Common myeloid progenitor, CD34-positive (primary cell): ENCODE results near the gene GRID1.

ENCODE experiments used
- CTCF ChIA-PET: fragments of 350-600 bp; sonication (Branson Sonifier 250); formaldehyde crosslinking; loops from one replicate; lab custom pipeline; 2021; ENCODE audit warnings: antibody characterized with exemption; lab: Charles Lee
- POLR2A ChIA-PET: fragments of 350-600 bp; sonication (Branson Sonifier 250); formaldehyde crosslinking; loops from one replicate; lab custom pipeline; 2021; ENCODE audit warnings: antibody characterized with exemption; lab: Charles Lee
- DNase-seq, 3 donors: peaks; one replicate each; pipeline versions ENCODE4 v3.0.0 to v3.0.0-alpha.2; 2013
- H3K27ac ChIP-seq, 2 experiments: 1 replicate in 1 of 2; 2 replicates in 1 of 2; pipeline ENCODE4 v1.7.0; 2013; ENCODE audit warnings: inconsistent platforms in 2 of 2, low read length in 2 of 2, mild to moderate bottlenecking in 2 of 2, low read depth in 1 of 2, moderate library complexity in 1 of 2; ENCODE audit not compliant: severe bottlenecking in 2 of 2, insufficient read depth in 1 of 2, poor library complexity in 1 of 2
- H3K27me3 ChIP-seq, 5 experiments: replicated peaks in 2 of 5; 1 replicate in 3 of 5; 2 replicates in 2 of 5; pipeline versions ENCODE4 v1.6.1 to v1.7.0; 2013; ENCODE audit warnings: low read length in 4 of 5, mild to moderate bottlenecking in 2 of 5, moderate library complexity in 2 of 5, inconsistent platforms in 1 of 5; ENCODE audit not compliant: insufficient read depth in 5 of 5, control insufficient read depth in 4 of 5
- H3K36me3 ChIP-seq, 4 experiments: 1 replicate in 2 of 4; 2 replicates in 2 of 4; pipeline versions ENCODE4 v1.6.1 to v1.7.0; 2013; ENCODE audit warnings: low read length in 3 of 4, control low read depth in 1 of 4, mild to moderate bottlenecking in 1 of 4; ENCODE audit not compliant: control insufficient read depth in 4 of 4, insufficient read depth in 4 of 4
- H3K4me1 ChIP-seq, 4 experiments: 1 replicate in 3 of 4; 2 replicates in 1 of 4; pipeline versions ENCODE4 v1.6.1 to v1.7.1; 2013; ENCODE audit warnings: low read length in 3 of 4, mild to moderate bottlenecking in 3 of 4, control low read depth in 1 of 4, inconsistent platforms in 1 of 4, moderate library complexity in 1 of 4; ENCODE audit not compliant: control insufficient read depth in 4 of 4, insufficient read depth in 4 of 4; ENCODE audit errors: control extremely low read depth in 1 of 4
- H3K4me3 ChIP-seq, 7 experiments: 1 replicate in 4 of 7; 2 replicates in 3 of 7; pipeline versions ENCODE4 v1.5.1 to v1.7.0; 2013; ENCODE audit warnings: mild to moderate bottlenecking in 7 of 7, low read length in 6 of 7, moderate library complexity in 6 of 7, inconsistent platforms in 2 of 7, low read depth in 2 of 7, control low read depth in 1 of 7; ENCODE audit not compliant: insufficient read depth in 4 of 7, control insufficient read depth in 1 of 7; ENCODE audit errors: extremely low read depth in 1 of 7
- H3K9me3 ChIP-seq, 5 experiments: 1 replicate in 4 of 5; 2 replicates in 1 of 5; pipeline versions ENCODE4 v1.6.1 to v1.7.1; 2013; ENCODE audit warnings: low read length in 4 of 5, mild to moderate bottlenecking in 2 of 5, inconsistent platforms in 1 of 5, low read depth in 1 of 5, moderate library complexity in 1 of 5; ENCODE audit not compliant: control insufficient read depth in 4 of 5, insufficient read depth in 2 of 5; ENCODE audit errors: control extremely low read depth in 1 of 5
- WGBS: methylation state at CpG from one replicate; pipeline ENCODE4 v1.1.5; 2013; ENCODE audit not compliant: insufficient coverage; 5-methylcytosine and 5-hydroxymethylcytosine counted together

Gene GRID1

GRCh38 chr10:86206240-86206579, 160.4 kb downstream of the GRID1 start:
- POLR2A ChIA-PET = no interaction called here
- H3K4me1 ChIP-seq = no peaks in the 10 kb centered on the region
- H3K4me3 ChIP-seq = no peak overlapping the region
- H3K27ac ChIP-seq = no peak overlapping the region
- DNase-seq = no peak
- 99% methylated on average over 17 of the region's 18 CpGs for WGBS
- H3K27me3 ChIP-seq = peaks cover 0 to 6% (median 1%) of the 10 kb centered on the region in 5 experiments
- CTCF ChIA-PET = no interaction called here
- H3K36me3 ChIP-seq = no peaks in the 10 kb centered on the region
- no peaks in the 10 kb centered on the region for H3K9me3 ChIP-seq

DNA sequence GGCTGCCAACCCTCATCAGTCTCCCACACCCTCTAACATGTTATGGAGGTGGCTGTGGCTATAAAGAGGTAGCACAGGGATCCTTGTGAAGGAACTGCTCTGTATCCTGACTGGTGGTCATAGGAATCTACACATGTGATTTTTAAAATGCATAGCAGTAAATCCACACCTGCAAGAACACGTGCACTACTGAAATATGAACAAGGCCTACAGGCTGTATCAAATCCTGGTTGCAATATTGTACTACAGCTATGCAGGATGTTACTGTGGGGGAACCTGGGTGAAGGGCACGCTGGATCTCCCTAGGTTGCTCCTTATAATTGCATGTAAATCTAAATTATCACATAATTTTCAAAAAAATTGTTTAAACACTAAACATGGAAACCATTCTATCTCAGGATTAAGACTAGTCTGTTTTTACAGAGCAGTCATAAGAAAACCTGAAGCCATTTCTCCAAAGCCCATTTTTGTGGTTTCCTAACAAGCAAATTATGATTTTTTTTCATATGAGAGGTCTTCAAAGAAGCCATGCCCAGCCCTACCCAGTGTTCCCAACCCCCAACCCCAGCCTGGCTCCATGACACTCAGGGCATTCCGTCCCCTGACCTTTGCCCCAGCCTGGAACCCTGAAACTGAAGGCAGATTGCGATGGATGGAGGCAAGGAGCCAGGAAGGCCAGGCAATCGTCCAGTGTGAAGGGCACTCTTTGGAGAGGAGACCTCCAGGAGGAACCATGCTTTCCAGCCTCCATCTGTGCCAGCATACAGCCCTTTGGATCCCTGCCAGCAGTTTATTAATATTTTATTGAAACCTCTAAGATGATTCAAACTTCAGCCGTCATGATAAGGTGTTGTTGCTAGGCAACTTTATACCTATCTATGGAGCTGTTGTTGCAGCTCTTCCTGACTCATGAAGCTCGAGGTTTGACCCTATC, 161.0 kb downstream of the GRID1 start:
- Histone ChIP-seq H3K36me3 (no peaks in the 10 kb centered on the region), H3K27ac (no peak overlapping the region), H3K9me3 (no peaks in the 10 kb centered on the region), H3K4me1 (no peaks in the 10 kb centered on the region), H3K27me3 (peaks cover 0 to 6% (median 1%) of the 10 kb centered on the region in 5 experiments), H3K4me3 (no peak overlapping the region)
- ChIA-PET CTCF (no interaction called here), POLR2A (no interaction called here)
- no peak for DNase-seq
- 91% methylated on average over 4 of the region's 7 CpGs for whole genome bisulfite sequencing

GRCh38 chr10:86204421-86205305, 161.9 kb downstream of the GRID1 start:
- H3K4me3 ChIP-seq = no peak overlapping the region
- 97% methylated on average over 5 of the region's 9 CpGs for WGBS
- peaks cover 0 to 3% (median 1%) of the 10 kb centered on the region in 5 experiments for H3K27me3 ChIP-seq
- no peak overlapping the region for H3K27ac ChIP-seq
- ChIA-PET CTCF (no interaction called here), POLR2A (no interaction called here)
- no peaks in the 10 kb centered on the region for H3K36me3 ChIP-seq
- no peaks in the 10 kb centered on the region for H3K9me3 ChIP-seq
- no peak for DNase-seq
- no peaks in the 10 kb centered on the region for H3K4me1 ChIP-seq

DNA sequence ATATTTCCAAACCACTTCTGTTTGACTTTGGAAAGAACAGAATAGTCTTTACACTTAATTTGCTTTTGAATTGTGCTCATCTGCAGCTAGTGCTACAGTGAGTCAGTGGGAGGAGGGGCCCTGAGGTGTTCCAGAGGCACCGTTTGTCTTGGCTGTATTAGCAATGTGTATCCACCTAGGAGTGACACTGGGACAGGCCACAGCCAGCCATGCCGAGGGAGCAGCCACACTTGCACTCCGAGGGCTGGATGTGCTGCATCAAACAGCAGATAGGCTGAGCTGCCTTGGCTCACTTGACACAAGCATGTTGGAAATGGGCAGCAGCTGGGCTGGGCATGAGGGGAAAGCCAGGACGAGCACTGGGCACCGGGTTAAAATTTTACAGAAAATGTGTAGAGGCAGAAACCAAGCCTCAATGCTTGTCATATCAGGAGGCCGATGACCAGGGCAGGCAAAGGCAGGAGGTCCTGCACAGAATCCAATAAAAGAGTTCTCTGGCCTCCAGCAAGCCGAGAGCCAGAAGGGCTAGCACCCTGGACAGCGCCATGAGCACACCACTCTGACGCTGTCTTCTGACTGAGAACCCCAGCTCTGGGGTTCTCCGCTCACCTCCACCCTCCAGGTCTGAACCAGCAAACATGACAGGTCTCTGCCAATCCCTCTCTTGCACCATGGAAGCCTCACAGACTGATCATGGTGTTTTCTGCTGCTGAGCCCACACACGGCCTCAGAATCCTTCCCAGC, 163.3 kb downstream of the GRID1 start:
- no peaks in the 10 kb centered on the region for H3K36me3 ChIP-seq
- H3K27ac ChIP-seq = no peak overlapping the region
- no peak overlapping the region for H3K4me3 ChIP-seq
- ChIA-PET POLR2A (no interaction called here), CTCF (no interaction called here)
- WGBS = 51% methylated on average over 9 of the region's 11 CpGs
- H3K4me1 ChIP-seq = no peaks in the 10 kb centered on the region
- peak; percentile 24 to 58 (median 54) for DNase-seq
- H3K27me3 ChIP-seq = peaks cover 0 to 4% (median 1%) of the 10 kb centered on the region in 5 experiments
- no peaks in the 10 kb centered on the region for H3K9me3 ChIP-seq

- ChIA-PET POLR2A (no interaction called here), CTCF (no interaction called here)
- peaks cover 0 to 6% (median 2%) of the 10 kb centered on the region in 5 experiments for H3K27me3 ChIP-seq
- no peaks in the 10 kb centered on the region for H3K9me3 ChIP-seq
- no peak overlapping the region for H3K4me3 ChIP-seq
- no peak overlapping the region for H3K27ac ChIP-seq
- no peaks in the 10 kb centered on the region for H3K36me3 ChIP-seq
- 89% methylated on average over 3 of the region's 5 CpGs for WGBS
- H3K4me1 ChIP-seq = no peaks in the 10 kb centered on the region
- DNase-seq = no peak
Observed at GRCh38 chr10:86202226-86202735, 164.3 kb downstream of the GRID1 start.

DNA sequence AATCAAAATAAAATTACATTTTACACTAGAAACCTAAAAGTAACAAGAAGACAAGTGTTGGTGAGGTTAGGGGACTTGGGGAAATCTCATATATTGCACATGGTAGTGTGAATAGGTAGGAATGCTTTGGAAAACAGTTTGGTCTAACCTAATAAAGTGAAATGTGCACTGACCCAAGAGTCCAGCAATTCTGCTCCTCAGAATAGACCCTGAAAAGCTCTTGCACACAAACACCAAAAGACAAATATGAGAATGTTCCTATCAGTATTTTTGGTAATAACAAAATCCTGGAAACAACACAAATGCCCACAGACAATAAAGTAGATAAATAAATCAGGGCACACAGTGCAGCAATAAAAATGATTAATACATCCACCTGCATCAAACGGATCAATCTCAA, 165.7 kb downstream of the GRID1 start:
- peaks cover 0 to 14% (median 5%) of the 10 kb centered on the region in 5 experiments for H3K27me3 ChIP-seq
- no peak overlapping the region for H3K4me3 ChIP-seq
- ChIA-PET POLR2A (no interaction called here), CTCF (no interaction called here)
- no peaks in the 10 kb centered on the region for H3K36me3 ChIP-seq
- no peaks in the 10 kb centered on the region for H3K9me3 ChIP-seq
- no peaks in the 10 kb centered on the region for H3K4me1 ChIP-seq
- H3K27ac ChIP-seq = no peak overlapping the region
- DNase-seq = no peak
- WGBS = no CpG with 5 or more reads among the region's 1 CpG
